GM18909 (cell line): ENCODE measurements around the gene CFDP1.
A peak's percentile ranks its signal among the peaks of the same experiment; 100 is the strongest.

ENCODE experiments used
- ATAC-seq: cut with Tn5 transposase; IDR thresholded peaks from one replicate; pipeline ENCODE4 v1.9.1; 2021; ENCODE audit warnings: mild to moderate bottlenecking; ENCODE audit not compliant: unreplicated experiment, poor library complexity

The CFDP1 gene

GRCh38 chr16:75416904-75417565 is 16.3 kb downstream of the CFDP1 start:
- no peak for ATAC-seq

- ATAC-seq: no peak
Measured at GRCh38 chr16:75415169-75415905, 18.0 kb downstream of the CFDP1 start.

- no peak for ATAC-seq
Measured at GRCh38 chr16:75413951-75414350, 19.4 kb downstream of the CFDP1 start.

GRCh38 chr16:75406943-75407342 is 26.4 kb downstream of the CFDP1 start:
- ATAC-seq: no peak

- ATAC-seq: no peak
Measured at GRCh38 chr16:75402821-75403475, 30.4 kb downstream of the CFDP1 start.

- ATAC-seq: no peak
Measured at GRCh38 chr16:75402159-75402820, 31.0 kb downstream of the CFDP1 start.

- ATAC-seq: no peak
Measured at GRCh38 chr16:75401691-75402090, 31.6 kb downstream of the CFDP1 start.

GRCh38 chr16:75398333-75398732 is 35.0 kb downstream of the CFDP1 start:
- no peak for ATAC-seq

GRCh38 chr16:75394941-75395340 is 38.4 kb downstream of the CFDP1 start:
- no peak for ATAC-seq

GRCh38 chr16:75392906-75393305 is 40.4 kb downstream of the CFDP1 start:
- ATAC-seq: no peak

- ATAC-seq: no peak
Measured at GRCh38 chr16:75390926-75391653, 42.2 kb downstream of the CFDP1 start.

GRCh38 chr16:75389096-75389690 is 44.1 kb downstream of the CFDP1 start:
- no peak for ATAC-seq

GRCh38 chr16:75387951-75388350 is 45.4 kb downstream of the CFDP1 start:
- ATAC-seq: no peak

- peak; percentile 47 for ATAC-seq
Measured at GRCh38 chr16:75385507-75386152, 47.7 kb downstream of the CFDP1 start.

GRCh38 chr16:75383141-75383540 is 50.2 kb downstream of the CFDP1 start:
- ATAC-seq: no peak

- ATAC-seq: no peak
Measured at GRCh38 chr16:75382611-75383010, 50.7 kb downstream of the CFDP1 start.

GRCh38 chr16:75380870-75381269 is 52.4 kb downstream of the CFDP1 start:
- no peak for ATAC-seq

GRCh38 chr16:75379911-75380847 is 53.1 kb downstream of the CFDP1 start:
- peak; percentile 82 for ATAC-seq
